ENCODE measurements around the gene SLC35A1. TPM values are rescaled to one million over a fixed set of nuclear protein-coding genes. Genes with fewer than 3 reads are reported as not detected.

SLC35A1 gene
- total and polyA plus RNA-seq, 2 of the 8 experiments (the other 6 are each of a cell fraction or from before 2014, with no cell fraction given), result 4.7 to 9.2 TPM

DNA sequence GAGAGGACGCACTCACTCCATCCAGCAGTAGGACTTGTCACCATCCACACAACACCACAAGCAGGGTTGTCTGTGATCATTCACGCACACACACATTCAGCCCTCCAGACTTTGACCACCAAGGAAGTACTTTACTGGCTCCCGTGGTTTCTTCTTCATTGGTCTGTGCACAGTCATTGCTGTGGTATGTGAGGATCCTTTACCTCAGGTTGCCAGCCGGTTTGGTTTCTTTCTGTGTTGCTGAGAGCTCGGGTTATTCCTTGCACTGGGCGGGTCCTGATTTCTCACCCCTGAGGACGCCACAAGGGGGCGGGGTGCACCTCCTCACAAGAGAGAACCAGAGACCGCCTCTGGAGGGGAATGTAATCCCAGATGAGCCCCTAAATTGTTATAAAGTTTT, 11.2 kb downstream of the SLC35A1 start (continued):
- TF ChIP-seq, protein P1, sequence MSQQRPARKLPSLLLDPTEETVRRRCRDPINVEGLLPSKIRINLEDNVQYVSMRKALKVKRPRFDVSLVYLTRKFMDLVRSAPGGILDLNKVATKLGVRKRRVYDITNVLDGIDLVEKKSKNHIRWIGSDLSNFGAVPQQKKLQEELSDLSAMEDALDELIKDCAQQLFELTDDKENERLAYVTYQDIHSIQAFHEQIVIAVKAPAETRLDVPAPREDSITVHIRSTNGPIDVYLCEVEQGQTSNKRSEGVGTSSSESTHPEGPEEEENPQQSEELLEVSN (IDR thresholded peaks at IDR 0.05), result no peak
- TF ChIP-seq SIX5 (IDR thresholded peaks at IDR 0.05; ENCODE audit: low read depth, low read length) (no peak), TEAD4 (IDR thresholded peaks at IDR 0.05; ENCODE audit: low read depth, low read length) (peak; percentile 81), TCF12 (IDR thresholded peaks at IDR 0.05; ENCODE audit: low read depth, low read length) (no peak), SP4 (IDR thresholded peaks at IDR 0.05; ENCODE audit: low read length) (no peak), TBP (IDR thresholded peaks at IDR 0.05; ENCODE audit: low read depth, low read length) (no peak), POLR2A (IDR thresholded peaks at IDR 0.05; ENCODE audit: control extremely low read depth in 1 of 2, low read depth in 2 of 2, low read length in 2 of 2) (peak in 1 of 2 experiments; percentile 22; a peak in 1 of 3 replicates), RNF2 (IDR thresholded peaks at IDR 0.05; ENCODE audit: borderline replicate concordance, low read depth, low read length, missing control alignments, poor library complexity, severe bottlenecking) (no peak), TAF7 (optimal IDR thresholded peaks at IDR 0.05; ENCODE audit: borderline replicate concordance, low read depth, low read length) (no peak), RFX5 (IDR thresholded peaks at IDR 0.05; ENCODE audit: borderline replicate concordance, low read depth, low read length) (peak; percentile 4; the same call in 1 of the 2 replicates), RBBP5 (IDR thresholded peaks at IDR 0.05; ENCODE audit: borderline replicate concordance, low read depth, low read length) (0 out of 2 replicates have a peak, but pooled peaks have one; percentile 39), ASH2L (IDR thresholded peaks at IDR 0.05; ENCODE audit: low read length) (peak; percentile 10), POU5F1 (IDR thresholded peaks at IDR 0.05; ENCODE audit: low read depth, low read length) (no peak), HDAC2 (IDR thresholded peaks at IDR 0.05; ENCODE audit: borderline replicate concordance in 1 of 2, low read depth in 2 of 2, low read length in 2 of 2) (no peak), CBX5 (IDR thresholded peaks at IDR 0.05; ENCODE audit: low read depth, low read length) (no peak), JUN (IDR thresholded peaks at IDR 0.05; ENCODE audit: low read depth, low read length) (peak; percentile 70; the same call in 1 of the 2 replicates), CHD2 (IDR thresholded peaks at IDR 0.05; ENCODE audit: low read length) (no peak)
- TF ChIP-seq, protein P2, sequence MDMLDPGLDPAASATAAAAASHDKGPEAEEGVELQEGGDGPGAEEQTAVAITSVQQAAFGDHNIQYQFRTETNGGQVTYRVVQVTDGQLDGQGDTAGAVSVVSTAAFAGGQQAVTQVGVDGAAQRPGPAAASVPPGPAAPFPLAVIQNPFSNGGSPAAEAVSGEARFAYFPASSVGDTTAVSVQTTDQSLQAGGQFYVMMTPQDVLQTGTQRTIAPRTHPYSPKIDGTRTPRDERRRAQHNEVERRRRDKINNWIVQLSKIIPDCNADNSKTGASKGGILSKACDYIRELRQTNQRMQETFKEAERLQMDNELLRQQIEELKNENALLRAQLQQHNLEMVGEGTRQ (IDR thresholded peaks at IDR 0.05; ENCODE audit: low read length), result no peak

Data from H1 (cell line).